Parathyroid adenoma (tissue), 2 donors: ENCODE data around the gene TRPV5.

Experiments
- H2AFZ ChIP-seq: fragments of 300-600 bp; sonication (generic); one replicate; pipeline ENCODE4 v1.7.0; 2017; ENCODE audit warnings: antibody characterized with exemption, mild to moderate bottlenecking
- H3K27ac ChIP-seq: fragments of 300-600 bp; sonication (generic); one replicate; pipeline ENCODE4 v1.7.0; 2017
- H3K27me3 ChIP-seq: fragments of 300-600 bp; sonication (generic); one replicate; pipeline ENCODE4 v1.7.0; 2017; ENCODE audit warnings: low read length; ENCODE audit not compliant: control insufficient read depth, insufficient read depth
- H3K36me3 ChIP-seq: fragments of 300-600 bp; sonication (generic); one replicate; pipeline ENCODE4 v1.7.0; 2017; ENCODE audit warnings: low read length; ENCODE audit not compliant: control insufficient read depth, insufficient read depth
- H3K4me1 ChIP-seq: fragments of 300-600 bp; sonication (generic); one replicate; pipeline ENCODE4 v1.7.0; 2017; ENCODE audit warnings: control low read depth
- H3K4me2 ChIP-seq: fragments of 300-600 bp; sonication (generic); one replicate; pipeline ENCODE4 v1.7.0; 2017; ENCODE audit warnings: low read length
- H3K4me3 ChIP-seq: fragments of 300-600 bp; sonication (generic); one replicate; pipeline ENCODE4 v1.7.0; 2017; ENCODE audit warnings: low read depth, low read length
- H3K79me2 ChIP-seq: fragments of 300-600 bp; sonication (generic); one replicate; pipeline ENCODE4 v1.7.0; 2017; ENCODE audit warnings: control low read depth
- H3K9ac ChIP-seq: fragments of 300-600 bp; sonication (generic); one replicate; pipeline ENCODE4 v1.7.0; 2017; ENCODE audit warnings: mild to moderate bottlenecking
- H3K9me3 ChIP-seq: fragments of 300-600 bp; sonication (generic); one replicate; pipeline ENCODE4 v1.7.0; 2017; ENCODE audit warnings: low read length; ENCODE audit not compliant: control insufficient read depth
- CTCF ChIP-seq: fragments of 300-600 bp; sonication (generic); IDR thresholded peaks from one replicate; pipeline ENCODE4 v1.7.0; 2017; ENCODE audit warnings: antibody characterized with exemption, mild to moderate bottlenecking
- donor health status: primary hyperparathyroidism.

Gene TRPV5

GRCh38 chr7:142892951-142893350 lies 40.6 kb downstream of the TRPV5 start:
- Histone ChIP-seq H2AFZ (no peak overlapping the region), H3K4me1 (no peaks in the 10 kb centered on the region), H3K9ac (no peak overlapping the region), H3K36me3 (no peaks in the 10 kb centered on the region), H3K27me3 (no peaks in the 10 kb centered on the region), H3K4me2 (no peak overlapping the region), H3K27ac (no peak overlapping the region), H3K79me2 (no peaks in the 10 kb centered on the region), H3K4me3 (no peak overlapping the region), H3K9me3 (no peaks in the 10 kb centered on the region)
- TF ChIP-seq CTCF, result no peak

GRCh38 chr7:142891490-142892082 lies 42.0 kb downstream of the TRPV5 start:
- Histone ChIP-seq H3K79me2 (no peaks in the 10 kb centered on the region), H3K4me1 (no peaks in the 10 kb centered on the region), H3K27me3 (no peaks in the 10 kb centered on the region), H3K9me3 (no peaks in the 10 kb centered on the region), H3K27ac (no peak overlapping the region), H3K4me2 (no peak overlapping the region), H2AFZ (no peak overlapping the region), H3K9ac (no peak overlapping the region), H3K4me3 (no peak overlapping the region), H3K36me3 (no peaks in the 10 kb centered on the region)
- TF ChIP-seq CTCF, result no peak

- H3K27ac ChIP-seq, result no peak overlapping the region
- H3K27me3 ChIP-seq, result no peaks in the 10 kb centered on the region
- no peak overlapping the region for H3K4me3 ChIP-seq
- no peaks in the 10 kb centered on the region for H3K79me2 ChIP-seq
- no peak for TF ChIP-seq CTCF
- no peak overlapping the region for H2AFZ ChIP-seq
- H3K9me3 ChIP-seq, result no peaks in the 10 kb centered on the region
- no peak overlapping the region for H3K9ac ChIP-seq
- H3K4me2 ChIP-seq, result no peak overlapping the region
- no peaks in the 10 kb centered on the region for H3K4me1 ChIP-seq
- H3K36me3 ChIP-seq, result no peaks in the 10 kb centered on the region
These were observed 42.6 kb downstream of the TRPV5 start for GRCh38 chr7:142890874-142891485.

- no peaks in the 10 kb centered on the region for H3K36me3 ChIP-seq
- no peak overlapping the region for H3K9ac ChIP-seq
- H3K4me2 ChIP-seq, result no peak overlapping the region
- no peak overlapping the region for H3K4me3 ChIP-seq
- no peaks in the 10 kb centered on the region for H3K79me2 ChIP-seq
- no peaks in the 10 kb centered on the region for H3K9me3 ChIP-seq
- no peak for TF ChIP-seq CTCF
- no peak overlapping the region for H2AFZ ChIP-seq
- H3K4me1 ChIP-seq, result peaks cover 6% of the 10 kb centered on the region
- H3K27ac ChIP-seq, result no peak overlapping the region
- no peaks in the 10 kb centered on the region for H3K27me3 ChIP-seq
These were observed 43.7 kb downstream of the TRPV5 start for GRCh38 chr7:142889816-142890215.
